CD14-positive monocyte (primary cell): ENCODE data around the gene SPAG9. TPM values are rescaled to one million over a fixed set of nuclear protein-coding genes. Genes with fewer than 3 reads are reported as not detected.

ENCODE experiments used
- DNase-seq, 3 donors: peaks; one replicate each; pipeline ENCODE4 v3.0.0-alpha.2; 2011 to 2022
- H2AFZ ChIP-seq: 2 replicates; pipeline ENCODE4 v1.6.0; 2012; ENCODE audit warnings: mild to moderate bottlenecking, low read depth, low read length, inconsistent platforms; ENCODE audit not compliant: insufficient read depth, poor library complexity, severe bottlenecking
- H3K27ac ChIP-seq, 2 donors: 1 replicate in 1 of 2; 2 replicates in 1 of 2; pipeline ENCODE4 v1.5.1; 2012 to 2013; ENCODE audit warnings: low read length in 2 of 2, control low read depth in 1 of 2, inconsistent platforms in 1 of 2, low read depth in 1 of 2, mild to moderate bottlenecking in 1 of 2
- H3K27me3 ChIP-seq, 2 donors: one replicate each; pipeline versions ENCODE4 v1.6.0 to v1.6.1; 2011 to 2013; ENCODE audit warnings: low read length in 2 of 2; ENCODE audit not compliant: control insufficient read depth in 2 of 2, insufficient read depth in 2 of 2
- H3K36me3 ChIP-seq, 2 donors: replicated peaks in 1 of 2; 1 replicate in 1 of 2; 2 replicates in 1 of 2; pipeline versions ENCODE4 v1.5.1 to v1.6.1; 2012 to 2013; ENCODE audit warnings: low read length in 2 of 2, control low read depth in 1 of 2, inconsistent platforms in 1 of 2, mild to moderate bottlenecking in 1 of 2; ENCODE audit not compliant: insufficient read depth in 2 of 2, control insufficient read depth in 1 of 2
- H3K4me1 ChIP-seq, 2 donors: 1 replicate in 1 of 2; 2 replicates in 1 of 2; pipeline versions ENCODE4 v1.5.1 to v1.6.1; 2012 to 2013; ENCODE audit warnings: low read length in 2 of 2, control low read depth in 1 of 2, inconsistent platforms in 1 of 2, mild to moderate bottlenecking in 1 of 2, moderate library complexity in 1 of 2; ENCODE audit not compliant: insufficient read depth in 2 of 2, control insufficient read depth in 1 of 2
- H3K4me2 ChIP-seq: replicated peaks from 2 replicates; pipeline ENCODE3; 2012; ENCODE audit warnings: low read length, moderate library complexity, mild to moderate bottlenecking; ENCODE audit not compliant: poor library complexity, severe bottlenecking; ENCODE audit errors: extremely low read depth
- H3K4me3 ChIP-seq, 3 experiments: fragments of 200-600 bp in 1 of 3; sonication (generic) in 1 of 3; replicated peaks in 1 of 3; 1 replicate in 2 of 3; 2 replicates in 1 of 3; pipeline ENCODE4 v1.5.1; 2011 to 2013; ENCODE audit warnings: low read length in 3 of 3, mild to moderate bottlenecking in 3 of 3, control low read depth in 2 of 3, low read depth in 2 of 3, inconsistent platforms in 1 of 3, moderate library complexity in 1 of 3
- H3K79me2 ChIP-seq: 2 replicates; pipeline ENCODE4 v1.6.0; 2012; ENCODE audit warnings: mild to moderate bottlenecking, control low read depth, inconsistent platforms, low read length, moderate library complexity; ENCODE audit not compliant: insufficient read depth
- H3K9ac ChIP-seq: 2 replicates; pipeline ENCODE4 v1.6.0; 2017; ENCODE audit warnings: low read length, mild to moderate bottlenecking; ENCODE audit not compliant: insufficient read depth, poor library complexity, severe bottlenecking
- H3K9me3 ChIP-seq, 2 donors: replicated peaks in 1 of 2; 1 replicate in 1 of 2; 2 replicates in 1 of 2; pipeline versions ENCODE4 v1.5.1 to v1.6.1; 2012 to 2013; ENCODE audit warnings: low read length in 2 of 2, control low read depth in 1 of 2; ENCODE audit not compliant: control insufficient read depth in 1 of 2, insufficient read depth in 1 of 2
- H4K20me1 ChIP-seq: 2 replicates; pipeline ENCODE4 v1.6.0; 2012; ENCODE audit warnings: mild to moderate bottlenecking, low read length, control low read depth, moderate library complexity; ENCODE audit not compliant: insufficient read depth
- H3K27ac Mint-ChIP-seq, 7 donors: one replicate each; pipeline ENCODE4 v1.8.0; 2020; ENCODE audit warnings: mild to moderate bottlenecking in 7 of 7, mixed read lengths in 7 of 7, moderate library complexity in 6 of 7, inconsistent platforms in 2 of 7
- H3K27me3 Mint-ChIP-seq, 3 donors: one replicate each; pipeline ENCODE4 v1.8.0; 2021 to 2022; ENCODE audit warnings: low read depth in 3 of 3, mild to moderate bottlenecking in 3 of 3, mixed read lengths in 3 of 3, moderate library complexity in 3 of 3, inconsistent platforms in 1 of 3
- H3K36me3 Mint-ChIP-seq, 2 donors: one replicate each; pipeline ENCODE4 v1.8.0; 2020; ENCODE audit warnings: mixed read lengths in 2 of 2, inconsistent platforms in 1 of 2, mild to moderate bottlenecking in 1 of 2
- H3K4me1 Mint-ChIP-seq: one replicate; pipeline ENCODE4 v1.8.0; 2020; ENCODE audit warnings: mild to moderate bottlenecking, mixed read lengths
- H3K4me3 Mint-ChIP-seq, 2 donors: one replicate each; pipeline ENCODE4 v1.8.0; 2020; ENCODE audit warnings: mild to moderate bottlenecking in 2 of 2, mixed read lengths in 2 of 2, moderate library complexity in 1 of 2
- H3K9me3 Mint-ChIP-seq, 7 donors: one replicate each; pipeline ENCODE4 v1.8.0; 2020 to 2022; ENCODE audit warnings: mixed read lengths in 7 of 7, mild to moderate bottlenecking in 6 of 7, moderate library complexity in 6 of 7, inconsistent platforms in 2 of 7
- WGBS: methylation state at CpG from one replicate; pipeline ENCODE4 v1.1.5; 2013; ENCODE audit warnings: missing lambda C conversion rate; ENCODE audit not compliant: insufficient coverage; 5-methylcytosine and 5-hydroxymethylcytosine counted together
- intact Hi-C, 2 donors: fragments of 100-400 bp; cut with micrococcal nuclease; formaldehyde crosslinking; loops; one replicate each; pipeline versions ENCODE4 v1.15.0 to v1.15.1; 2023
- polyA plus RNA-seq, 3 donors: library from polyadenylated mRNA; depleted of rRNA in 1 of 3; unstranded in 2 of 3; stranded (reverse) in 1 of 3; fragments of 300-500 nt in 2 of 3; fragments of >200 nt in 1 of 3; fragmentation: Illumina TruSeq in 2 of 3; gene quantifications; 1 replicate in 2 of 3; 2 replicates in 1 of 3; pipeline ENCODE4 v1.2.3, GENCODE V29; 2012 to 2021
- TF ChIP-seq, protein P1 (sequence below): fragments of 200-600 bp; IDR thresholded peaks from one replicate; pipeline ENCODE4 v1.8.0; 2022; ENCODE audit warnings: antibody characterized with exemption, mild to moderate bottlenecking

SPAG9 gene
- polyA plus RNA-seq, 3 donors, result 4.9 to 33.1 (median 8.5) TPM

DNA sequence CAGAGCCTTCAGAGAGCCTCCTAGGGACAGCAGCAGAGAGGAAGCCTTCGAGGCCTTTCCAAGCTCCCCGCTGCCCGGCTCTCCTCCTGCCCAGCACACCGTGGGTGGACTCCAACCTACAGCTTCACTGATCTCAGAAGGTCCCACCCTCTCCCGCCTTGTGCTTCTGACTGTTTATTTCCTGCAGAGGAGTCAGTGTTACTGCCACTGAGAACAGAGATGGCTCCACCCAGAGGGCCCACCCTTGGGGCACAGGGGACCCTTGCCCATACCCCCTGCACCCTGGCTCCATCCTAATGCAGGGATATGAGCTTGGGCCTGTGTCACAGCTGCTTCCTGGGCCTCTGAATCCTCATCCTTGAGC, 201.8 kb downstream of the SPAG9 start:
- Histone ChIP-seq H3K27ac (peak overlapping the region; percentile 74 to 75), H3K27me3 (no peaks in the 10 kb centered on the region), H3K79me2 (no peaks in the 10 kb centered on the region), H3K4me2 (peak overlapping the region; percentile 22), H3K4me1 (peaks cover 45 to 51% of the 10 kb centered on the region in 2 donors), H3K9ac (no peak overlapping the region), H3K9me3 (no peaks in the 10 kb centered on the region), H4K20me1 (no peaks in the 10 kb centered on the region), H3K4me3 (peak overlapping the region in 1 of 3 experiments; percentile 21), H2AFZ (peak overlapping the region; percentile 52), H3K36me3 (no peaks in the 10 kb centered on the region)
- 83% methylated on average over 1 of the region's 5 CpGs for WGBS
- peaks cover 4% of the 10 kb centered on the region in 2 donors for H3K36me3 Mint-ChIP-seq
- peaks cover 0 to 2% (median 0%) of the 10 kb centered on the region in 3 donors for H3K27me3 Mint-ChIP-seq
- peak overlapping the region in 1 of 2 donors; percentile 39 for H3K4me3 Mint-ChIP-seq
- no peaks in the 10 kb centered on the region for H3K9me3 Mint-ChIP-seq
- peak in 1 of 3 donors; percentile 18 for DNase-seq
- TF ChIP-seq, protein P1, sequence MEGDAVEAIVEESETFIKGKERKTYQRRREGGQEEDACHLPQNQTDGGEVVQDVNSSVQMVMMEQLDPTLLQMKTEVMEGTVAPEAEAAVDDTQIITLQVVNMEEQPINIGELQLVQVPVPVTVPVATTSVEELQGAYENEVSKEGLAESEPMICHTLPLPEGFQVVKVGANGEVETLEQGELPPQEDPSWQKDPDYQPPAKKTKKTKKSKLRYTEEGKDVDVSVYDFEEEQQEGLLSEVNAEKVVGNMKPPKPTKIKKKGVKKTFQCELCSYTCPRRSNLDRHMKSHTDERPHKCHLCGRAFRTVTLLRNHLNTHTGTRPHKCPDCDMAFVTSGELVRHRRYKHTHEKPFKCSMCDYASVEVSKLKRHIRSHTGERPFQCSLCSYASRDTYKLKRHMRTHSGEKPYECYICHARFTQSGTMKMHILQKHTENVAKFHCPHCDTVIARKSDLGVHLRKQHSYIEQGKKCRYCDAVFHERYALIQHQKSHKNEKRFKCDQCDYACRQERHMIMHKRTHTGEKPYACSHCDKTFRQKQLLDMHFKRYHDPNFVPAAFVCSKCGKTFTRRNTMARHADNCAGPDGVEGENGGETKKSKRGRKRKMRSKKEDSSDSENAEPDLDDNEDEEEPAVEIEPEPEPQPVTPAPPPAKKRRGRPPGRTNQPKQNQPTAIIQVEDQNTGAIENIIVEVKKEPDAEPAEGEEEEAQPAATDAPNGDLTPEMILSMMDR, result no peak
- intact Hi-C loops, result loop anchor here (2.0 to 10.0 kb wide), 3 partner anchors 14 to 54 kb away; partner anchors contain the start of gene TOB1 (in 1 of the 2)
- H3K4me1 Mint-ChIP-seq, result peaks cover 58% of the 10 kb centered on the region
- peak overlapping the region; percentile 96 to 99 (median 98) for H3K27ac Mint-ChIP-seq

DNA sequence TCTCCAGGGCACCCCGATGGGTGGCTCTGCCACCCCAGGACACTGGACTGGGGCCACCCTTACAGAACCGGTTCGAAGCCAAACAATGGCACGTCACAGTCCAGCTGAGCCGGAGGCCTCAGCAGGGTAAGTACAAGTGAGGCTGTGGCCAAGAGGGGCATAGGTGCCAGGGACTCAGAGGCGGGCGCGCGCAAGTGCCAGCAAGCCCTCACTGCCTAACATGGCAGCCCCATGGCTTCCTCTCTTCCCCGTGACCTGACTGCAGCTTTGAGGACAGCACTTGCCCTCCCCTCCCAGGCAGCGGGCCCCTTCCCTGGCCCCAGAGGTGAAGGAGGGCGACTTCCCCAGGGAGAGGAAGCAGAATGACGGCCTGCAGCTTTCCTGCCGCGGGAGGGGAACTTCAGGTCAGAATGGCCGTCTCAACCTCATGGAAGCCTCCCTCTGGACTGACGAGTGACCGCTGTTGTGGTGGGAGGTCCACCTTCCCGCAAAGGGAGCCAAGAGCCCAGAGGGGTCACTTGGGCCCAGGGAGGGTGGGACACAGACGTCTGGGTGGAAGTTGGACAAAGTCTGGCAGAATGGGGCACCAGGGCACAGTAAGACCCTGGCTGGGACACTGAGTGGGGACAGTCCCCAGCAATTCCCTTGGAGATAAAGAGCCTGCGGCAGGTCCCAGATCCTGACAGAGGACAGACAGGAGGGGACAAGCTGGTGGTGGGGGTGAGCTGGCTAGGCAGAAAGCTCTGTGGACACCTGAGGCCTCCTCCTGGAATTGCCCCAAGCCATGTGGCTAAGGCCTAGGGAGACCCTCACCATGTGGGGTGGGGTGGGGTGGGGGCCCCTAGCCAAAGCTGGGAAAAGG, 202.4 kb downstream of the SPAG9 start:
- Mint-ChIP-seq H3K4me3 (peak overlapping the region; percentile 37 to 79), H3K27me3 (peaks cover 0 to 2% (median 0%) of the 10 kb centered on the region in 3 donors), H3K27ac (peak overlapping the region; percentile 88 to 99 (median 96)), H3K9me3 (no peaks in the 10 kb centered on the region), H3K36me3 (peaks cover 4% of the 10 kb centered on the region in 2 donors), H3K4me1 (peaks cover 58% of the 10 kb centered on the region)
- intact Hi-C loops, result loop anchor here (2.0 to 10.0 kb wide), 3 partner anchors 14 to 54 kb away; partner anchors contain the start of gene TOB1 (in 1 of the 2)
- DNase-seq, result peak; percentile 50 to 64 (median 56)
- peak overlapping the region; percentile 74 to 75 for H3K27ac ChIP-seq
- no peak overlapping the region for H3K9ac ChIP-seq
- H3K4me1 ChIP-seq, result peaks cover 45 to 51% of the 10 kb centered on the region in 2 donors
- H3K9me3 ChIP-seq, result no peaks in the 10 kb centered on the region
- WGBS, result 50% methylated on average over 16 of the region's 21 CpGs
- H3K27me3 ChIP-seq, result no peaks in the 10 kb centered on the region
- H3K4me2 ChIP-seq, result peak overlapping the region; percentile 28
- no peaks in the 10 kb centered on the region for H3K36me3 ChIP-seq
- no peaks in the 10 kb centered on the region for H3K79me2 ChIP-seq
- H4K20me1 ChIP-seq, result no peaks in the 10 kb centered on the region
- peak overlapping the region; percentile 61 for H2AFZ ChIP-seq
- TF ChIP-seq, protein P1, result no peak
- H3K4me3 ChIP-seq, result peak overlapping the region in 1 of 3 experiments; percentile 16
